GM18508 (cell line): ENCODE results near the gene LILRB1.
"Not testable (repeated sequence)": the region's sequence is repeated elsewhere in the genome, so short reads cannot be mapped to it uniquely, and the experiment has no call there.

ENCODE experiments used
- ATAC-seq: cut with Tn5 transposase; IDR thresholded peaks from one replicate; pipeline ENCODE4 v1.9.1; 2021; ENCODE audit warnings: moderate number of reproducible peaks; ENCODE audit not compliant: insufficient read depth, unreplicated experiment

LILRB1 gene

DNA sequence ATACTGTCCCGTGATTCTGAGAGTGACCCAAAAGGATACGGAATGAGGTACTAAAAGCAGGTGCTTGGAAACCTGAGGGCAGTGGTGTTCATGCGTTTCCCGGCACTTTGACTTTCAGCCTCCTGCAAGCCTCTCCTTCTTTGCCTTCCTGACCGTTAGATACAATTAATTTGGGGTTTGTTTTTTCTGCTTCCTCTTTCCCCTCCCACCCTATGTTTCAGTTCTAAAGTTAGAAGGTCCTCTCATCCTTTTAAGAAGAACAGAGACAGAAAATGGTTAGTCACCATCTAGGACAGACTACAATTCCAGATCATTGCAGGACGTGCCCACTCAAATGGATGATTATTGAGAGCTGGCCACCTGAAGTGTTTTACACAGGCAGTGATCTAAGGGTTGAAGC is 30.7 kb downstream of the LILRB1 start:
- ATAC-seq, result no peak

DNA sequence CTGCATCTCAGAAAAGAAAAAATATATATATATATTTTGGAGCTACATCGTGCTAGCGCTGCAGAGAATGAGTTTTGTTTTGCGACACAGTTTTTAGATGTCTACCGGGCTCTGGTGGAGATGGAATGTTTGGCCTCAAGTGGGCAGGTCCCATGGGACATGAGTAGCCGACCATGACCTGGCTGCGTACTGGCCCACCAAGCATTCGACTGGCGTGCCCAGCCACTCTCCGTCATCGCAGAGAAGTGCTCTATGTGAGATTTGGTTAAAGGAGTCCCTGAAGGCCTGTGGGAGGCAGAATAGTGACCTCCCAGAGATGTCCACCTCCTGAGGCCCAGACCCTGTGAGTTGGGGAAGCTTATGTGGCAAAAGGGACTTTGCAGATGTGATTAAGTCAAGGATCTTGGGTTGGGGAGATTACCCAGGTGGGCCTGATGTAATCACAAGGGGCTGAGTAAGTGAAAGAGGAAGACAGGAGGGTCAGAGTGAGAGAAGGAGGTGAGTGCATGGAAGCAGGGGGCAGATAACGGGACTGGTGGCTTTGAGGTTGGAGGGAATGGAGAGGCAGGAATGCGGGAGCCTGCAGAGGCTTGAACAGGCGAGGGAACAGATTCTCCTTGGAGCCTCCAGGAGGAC is 31.7 kb downstream of the LILRB1 start:
- no peak for ATAC-seq

DNA sequence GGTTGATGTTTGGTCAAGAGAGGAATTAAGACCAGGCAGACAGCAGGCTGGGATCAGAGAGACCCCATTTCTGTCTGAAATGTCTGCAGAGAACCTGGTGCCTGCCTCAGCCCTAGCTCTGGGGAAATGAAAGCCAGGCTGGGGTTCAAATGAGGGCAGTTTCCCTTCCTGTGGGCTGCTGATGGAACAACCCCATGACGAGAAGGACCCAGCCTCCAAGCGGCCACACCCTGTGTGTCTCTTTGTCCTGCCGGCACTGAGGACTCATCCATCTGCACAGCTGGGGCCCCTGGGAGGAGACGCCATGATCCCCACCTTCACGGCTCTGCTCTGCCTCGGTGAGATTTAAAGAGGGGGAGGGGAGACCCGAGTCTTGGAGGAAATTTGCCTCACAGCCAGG is 32.4 kb downstream of the LILRB1 start, which contains the start of gene LILRB4:
Gene LILRB4, plus strand, starts transcription at position 256 of the 400 bp plus-strand sequence. Its CDS starts 49 bp downstream, at position 305.
- no peak for ATAC-seq

DNA sequence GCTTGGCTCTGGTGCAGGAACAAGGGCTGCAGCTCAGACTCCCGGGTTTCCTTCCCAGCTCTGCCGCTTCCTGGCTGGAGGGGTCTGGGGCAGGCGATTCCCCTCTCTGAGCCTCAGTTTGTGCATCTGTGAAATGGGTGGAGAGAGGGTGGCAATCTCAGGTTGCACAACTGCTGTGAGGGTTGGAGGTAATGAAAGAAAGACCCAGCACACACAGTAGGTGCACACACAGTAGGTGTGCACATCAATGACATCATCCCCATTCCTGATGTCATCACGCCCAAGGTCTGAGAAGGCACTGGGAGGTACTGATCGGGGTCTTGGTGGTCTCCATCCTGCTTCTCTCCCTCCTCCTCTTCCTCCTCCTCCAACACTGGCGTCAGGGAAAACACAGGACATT is 35.2 kb downstream of the LILRB1 start:
- ATAC-seq, result no peak

DNA sequence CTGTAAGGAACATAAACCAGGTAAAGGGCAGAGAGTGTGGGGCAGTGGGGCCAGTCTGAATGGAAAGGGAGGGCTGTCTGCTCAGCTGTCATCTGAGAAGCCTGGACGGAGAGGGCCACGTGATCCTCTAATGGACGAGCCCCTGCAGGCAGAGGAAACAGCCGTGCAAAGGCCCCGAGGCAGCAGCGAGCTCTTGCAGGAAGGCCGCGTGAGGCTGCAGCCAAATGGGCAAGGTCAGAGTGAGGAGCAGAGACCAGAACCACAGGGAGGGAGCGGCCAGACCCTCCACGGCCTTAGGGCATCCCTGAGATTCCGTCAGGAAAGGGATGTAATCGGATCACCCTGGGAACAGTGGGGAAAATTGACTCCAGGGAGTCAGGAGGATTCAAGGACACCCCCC is 36.9 kb downstream of the LILRB1 start:
- ATAC-seq, result no peak

DNA sequence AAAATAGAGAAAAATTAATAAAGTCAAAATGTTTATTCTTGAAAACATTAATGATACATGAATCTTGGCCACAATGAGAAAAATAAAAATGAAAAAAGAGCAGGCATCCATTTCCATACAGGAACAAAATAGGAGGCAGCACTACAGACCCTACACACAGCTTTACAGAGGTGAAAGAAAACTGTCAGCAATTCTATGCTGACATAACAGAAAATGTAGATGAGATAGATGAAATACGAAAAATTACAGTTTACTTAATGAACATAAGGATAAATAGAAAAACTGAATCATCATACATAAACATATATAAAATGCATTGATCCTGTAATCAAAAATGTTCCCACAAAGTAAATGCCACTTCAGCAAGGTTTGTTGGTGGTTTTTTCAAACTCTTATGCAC is 38.1 kb downstream of the LILRB1 start:
- ATAC-seq, result no peak

DNA sequence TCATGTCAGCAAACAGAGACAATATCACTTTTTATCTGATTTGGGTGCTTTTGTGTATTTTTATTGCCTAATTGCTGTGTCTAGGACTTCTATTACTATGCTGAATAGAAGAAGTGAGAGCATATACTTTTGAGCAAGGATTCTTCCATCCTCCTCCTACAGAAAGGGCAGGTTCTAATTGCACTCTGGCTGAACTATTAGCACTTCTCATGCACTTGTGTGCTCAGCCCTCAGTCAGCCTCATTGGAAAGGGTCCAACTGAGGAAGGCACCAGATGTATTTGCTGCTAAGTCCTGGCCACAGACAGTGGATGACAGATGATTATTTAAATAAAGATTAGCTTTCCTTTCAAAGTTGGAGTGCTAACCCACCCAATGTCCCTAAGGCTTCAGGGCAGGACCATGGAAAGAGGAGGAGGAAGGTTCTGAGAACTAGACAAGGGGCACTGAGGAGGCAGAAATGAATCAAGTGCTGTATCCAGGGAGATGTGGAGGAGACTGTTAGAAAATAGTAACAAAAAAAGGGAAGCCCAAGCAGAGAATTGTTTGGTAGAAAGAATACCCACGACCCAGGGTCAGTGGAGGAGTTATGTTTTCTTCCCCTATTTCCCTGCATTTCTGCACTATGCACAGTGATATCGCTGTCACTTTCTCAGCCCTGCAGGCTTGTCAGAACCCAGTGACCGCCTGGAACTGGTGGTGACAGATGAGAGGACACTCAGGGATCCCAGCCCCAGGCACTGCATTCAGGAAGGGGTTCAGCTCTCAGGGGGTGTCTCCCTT is 40.5 kb downstream of the LILRB1 start:
- ATAC-seq, result no peak

DNA sequence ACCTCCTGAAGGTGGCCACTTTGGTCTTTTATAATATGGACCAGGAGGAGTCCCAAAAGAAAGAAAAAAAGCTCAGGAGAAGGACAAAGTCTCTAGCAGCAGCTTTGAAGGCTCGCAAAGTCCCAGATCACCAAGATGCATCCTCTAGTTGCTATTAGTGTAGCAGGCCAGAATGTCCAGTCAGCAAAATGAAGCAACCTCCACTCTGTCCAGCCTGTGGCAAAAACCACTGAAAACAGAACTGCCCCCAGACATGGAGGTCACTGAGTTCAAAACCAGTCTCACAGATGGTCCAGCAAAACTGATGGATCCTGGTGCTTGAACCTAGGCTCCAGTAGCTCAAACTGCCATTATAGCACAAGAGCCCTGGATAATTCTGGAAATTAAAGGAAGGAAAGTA is 42.9 kb downstream of the LILRB1 start:
- ATAC-seq, result no peak

DNA sequence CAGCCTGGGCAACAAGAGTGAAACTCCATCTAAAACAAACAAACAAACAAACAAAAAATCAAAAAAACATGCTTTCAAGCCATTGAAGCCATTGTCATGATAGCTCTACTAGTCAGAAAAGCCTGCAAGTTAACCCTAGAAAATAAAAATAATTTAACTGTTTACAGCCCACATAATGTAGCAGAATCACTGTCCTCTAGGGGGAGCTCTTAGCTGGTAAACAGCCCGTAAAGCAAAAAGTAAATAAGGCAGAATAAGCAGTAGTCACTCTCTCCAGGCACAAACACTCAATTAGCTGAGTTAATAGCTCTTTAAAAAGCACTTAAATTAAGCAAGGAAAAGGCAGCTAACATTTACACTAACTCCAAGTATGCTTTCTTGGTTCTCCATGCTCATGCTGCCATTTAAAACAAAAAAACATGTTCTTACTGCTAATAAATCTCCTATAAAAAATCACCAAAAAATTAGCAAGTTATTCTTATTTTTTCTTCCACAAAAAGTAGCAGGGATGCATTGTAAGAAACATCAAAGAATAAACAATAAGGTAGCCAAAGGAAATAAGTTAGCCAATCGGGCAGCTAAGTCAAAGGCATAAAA is 43.8 kb downstream of the LILRB1 start:
- ATAC-seq, result no peak

DNA sequence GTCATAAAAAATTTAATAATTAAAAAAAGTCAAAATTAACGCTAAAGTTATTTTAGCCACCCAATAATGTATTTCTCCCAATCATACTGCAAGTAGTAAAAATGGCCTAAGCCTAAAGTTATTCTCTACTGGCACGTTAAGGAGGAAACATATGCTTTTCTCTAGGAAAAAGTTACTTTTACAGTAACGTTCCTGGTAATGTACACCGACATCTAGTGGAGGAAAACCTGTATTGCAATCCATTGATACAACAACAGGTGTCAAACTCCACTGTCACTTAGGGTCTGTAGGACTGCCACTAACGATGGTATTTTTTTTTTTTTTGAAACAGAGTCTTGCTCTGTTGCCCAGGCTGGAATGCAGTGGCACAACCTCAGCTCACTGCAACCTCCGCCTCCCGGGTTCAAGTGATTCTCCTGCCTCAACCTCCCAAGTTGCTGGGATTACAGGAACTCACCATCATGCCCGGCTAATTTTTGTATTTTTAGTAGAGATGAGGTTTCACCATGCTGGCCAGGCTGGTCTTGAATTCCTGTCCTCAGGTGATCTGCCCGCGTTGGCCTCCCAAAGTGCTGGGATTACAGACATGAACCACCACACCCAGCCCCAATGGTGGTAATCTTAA is 46.0 kb downstream of the LILRB1 start:
- not testable (repeated sequence) for ATAC-seq

DNA sequence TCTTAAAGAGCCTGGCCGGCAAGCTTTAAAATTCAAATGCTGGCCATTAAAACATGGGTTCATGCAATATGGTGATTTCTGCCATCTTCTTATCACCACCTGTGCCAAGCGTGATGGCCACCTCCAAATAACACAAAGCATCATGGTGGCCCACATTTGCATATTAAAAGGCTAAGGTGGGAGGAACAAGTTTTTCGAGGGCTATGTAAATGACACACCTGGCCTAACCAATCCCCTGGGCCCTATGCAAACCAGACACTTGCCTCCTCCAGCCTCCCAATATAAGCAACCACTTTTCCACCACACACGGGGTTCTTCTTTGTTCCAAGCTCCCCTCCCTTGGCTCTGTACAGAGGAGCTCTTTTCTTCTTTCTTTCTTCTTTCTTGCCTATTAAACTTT is 46.9 kb downstream of the LILRB1 start:
- ATAC-seq, result no peak

DNA sequence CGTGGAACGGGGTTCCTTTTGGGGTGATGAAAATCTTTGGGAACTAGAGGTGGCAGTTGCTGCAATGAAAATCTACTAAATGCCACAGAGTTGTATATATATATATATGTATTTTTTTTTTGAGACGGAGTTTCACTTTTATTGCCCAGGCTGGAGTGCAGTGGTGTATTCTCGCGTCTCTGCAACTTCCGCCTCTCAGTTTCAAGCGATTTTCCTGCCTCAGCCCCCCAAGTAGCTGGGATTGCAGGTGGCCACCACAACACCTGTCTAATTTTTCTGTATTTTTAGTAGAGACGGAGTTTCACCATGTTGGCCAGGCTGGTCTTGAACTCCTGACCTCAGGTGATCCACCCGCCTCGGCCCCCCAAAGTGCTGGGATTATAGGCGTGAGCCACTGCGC is 51.3 kb downstream of the LILRB1 start:
- not testable (repeated sequence) for ATAC-seq

DNA sequence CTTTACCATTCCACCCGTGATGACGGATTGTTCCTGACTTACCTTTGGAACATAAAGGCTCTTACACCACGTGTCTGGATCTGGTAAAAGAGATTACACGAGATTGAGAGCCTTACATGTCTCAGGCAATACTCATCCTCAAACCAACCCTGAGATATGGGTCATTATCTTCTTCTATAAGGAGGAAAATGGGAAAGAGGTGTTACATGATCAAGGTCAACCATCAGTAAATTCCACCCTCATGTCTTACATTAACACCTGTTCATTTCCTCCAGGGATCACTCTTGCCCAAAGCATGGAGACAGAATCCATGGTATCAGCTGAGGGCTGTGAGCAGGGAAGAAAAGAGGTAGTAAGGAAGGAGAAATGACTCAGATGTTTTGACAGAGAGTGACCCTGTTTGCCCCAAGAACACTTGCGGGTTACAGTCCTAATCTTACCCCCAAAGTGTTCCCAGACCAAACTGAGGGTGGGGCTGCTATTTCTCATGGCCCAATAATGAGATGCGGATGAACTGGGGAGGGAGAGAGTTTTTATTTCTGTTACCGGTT is 52.1 kb downstream of the LILRB1 start:
- ATAC-seq, result no peak

DNA sequence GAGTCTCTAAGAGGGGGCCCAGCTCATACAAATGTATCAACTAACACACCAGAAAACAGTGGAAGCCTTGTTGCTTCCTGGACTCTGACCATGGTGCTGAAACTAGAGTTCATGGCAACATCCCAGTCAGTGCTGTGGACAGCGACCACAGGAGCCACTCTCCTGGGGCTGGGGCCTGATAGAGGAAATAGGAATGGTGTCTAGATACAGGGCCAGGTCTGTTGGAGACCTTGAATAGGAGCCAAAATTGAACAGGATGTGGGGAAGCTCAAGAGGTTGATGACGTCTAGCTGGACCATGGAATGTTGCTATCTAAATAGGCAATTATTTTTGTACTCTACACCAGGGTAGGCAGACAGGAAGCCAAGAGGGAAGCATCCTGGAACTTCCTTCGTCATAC is 54.2 kb downstream of the LILRB1 start:
- ATAC-seq, result no peak
